ENCODE measurements around the gene POLD4.

DNA sequence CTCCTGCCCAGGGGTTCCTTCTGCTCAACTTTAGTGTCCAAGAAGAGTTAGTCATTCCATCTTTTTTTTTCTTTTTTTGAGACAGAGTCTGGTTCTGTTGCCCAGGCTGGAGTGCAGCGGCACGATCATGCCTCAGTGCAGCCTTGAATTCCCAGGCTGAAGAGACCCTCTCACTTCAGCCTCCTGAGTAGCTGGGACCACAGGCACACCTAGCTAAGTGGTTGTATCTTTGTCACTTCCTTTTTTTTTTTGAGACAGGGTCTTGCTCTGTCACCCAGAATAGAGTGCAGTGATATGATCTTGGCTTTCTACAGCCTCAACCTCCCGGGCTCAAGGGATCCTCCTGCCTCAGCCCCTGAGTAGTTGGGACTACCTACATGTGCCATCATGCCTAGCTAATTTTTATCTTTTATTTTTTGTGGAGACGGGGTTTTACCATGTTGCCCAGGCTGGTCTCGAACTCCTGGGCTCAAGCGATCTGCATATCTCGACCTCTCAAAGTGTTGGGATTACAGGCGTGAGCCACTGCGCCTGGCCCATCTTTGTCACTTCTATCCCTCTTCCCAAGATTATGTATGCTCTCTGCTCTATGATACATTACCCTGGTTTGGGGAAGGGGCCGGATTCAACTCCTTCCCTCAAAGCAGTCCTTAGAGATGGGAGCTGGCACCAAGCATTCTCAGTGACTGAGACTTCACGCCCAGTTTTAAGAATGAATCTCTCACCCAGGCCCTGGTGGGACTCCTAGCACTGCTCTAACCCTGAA lies 40.0 kb downstream of the POLD4 start:
- no peak for TF ChIP-seq CTCF (IDR thresholded peaks at IDR 0.05 in 4 of 5, conservative IDR thresholded peaks at IDR 0.05 in 1 of 5)
- no peak for TF ChIP-seq POLR2A (IDR thresholded peaks at IDR 0.05)
